ENCODE data around the gene P3H2.
"Not testable (repeated sequence)": the region's sequence is repeated elsewhere in the genome, so short reads cannot be mapped to it uniquely, and the experiment has no call there.

The P3H2 gene

GRCh38 chr3:190144793-190145192 lies 24.1 kb upstream of the P3H2 start:
- H3K36me3 ChIP-seq (ENCODE audit: control insufficient read depth in 2 of 2, insufficient read depth in 1 of 2, low read length in 2 of 2); H3K4me1 ChIP-seq (ENCODE audit: control insufficient read depth, insufficient read depth, low read length); H3K4me3 ChIP-seq (ENCODE audit: low read depth, low read length); H3K27ac ChIP-seq (ENCODE audit: extremely low read depth, low read depth, low read length); CTCF ChIA-PET; H3K9me3 ChIP-seq (ENCODE audit: control insufficient read depth, insufficient read depth, low read depth, low read length); POLR2A ChIA-PET: not testable (repeated sequence)

- Histone ChIP-seq H3K36me3 (ENCODE audit: control insufficient read depth in 2 of 2, insufficient read depth in 1 of 2, low read length in 2 of 2) (no peaks in the 10 kb centered on the region), H3K4me3 (ENCODE audit: low read depth, low read length) (no peak overlapping the region), H3K4me1 (ENCODE audit: control insufficient read depth, insufficient read depth, low read length) (no peaks in the 10 kb centered on the region), H3K27ac (ENCODE audit: extremely low read depth, low read depth, low read length) (no peak overlapping the region), H3K9me3 (ENCODE audit: control insufficient read depth, insufficient read depth, low read depth, low read length) (no peaks in the 10 kb centered on the region)
- CTCF ChIA-PET: interaction anchor here (0.6 to 1.2 kb wide), 2 partner anchors 9 to 22 kb away, joined by 3 read pairs; partner anchors contain the start of gene P3H2
- TF ChIP-seq GLI4 (tag by site-specific recombination; IDR thresholded peaks at IDR 0.05): no peak
- peak; percentile 87 for TF ChIP-seq ZNF146 (tag by site-specific recombination; IDR thresholded peaks at IDR 0.05)
- POLR2A ChIA-PET: no interaction called here
Observed at GRCh38 chr3:190142041-190142440, 21.3 kb upstream of the P3H2 start.

DNA sequence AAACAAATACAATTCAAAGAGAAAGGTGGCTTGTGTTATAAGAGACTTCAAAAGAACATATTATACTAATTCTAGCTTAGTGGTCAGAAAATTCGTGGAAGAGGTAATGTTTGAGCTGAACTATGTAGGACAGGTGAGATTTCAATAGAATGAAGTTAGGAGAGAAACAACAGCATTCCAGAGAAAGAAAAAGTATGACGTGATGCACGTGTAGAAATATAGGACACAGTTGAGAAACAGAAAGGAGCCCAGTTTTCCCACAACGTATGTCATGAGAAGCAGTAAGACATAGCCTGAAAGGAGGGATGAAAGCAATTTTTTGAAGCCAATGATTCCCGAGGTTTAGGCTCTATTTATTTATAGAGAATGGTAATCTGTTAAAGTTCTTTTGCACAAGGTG lies 18.7 kb upstream of the P3H2 start:
- H3K4me1 ChIP-seq (ENCODE audit: control insufficient read depth, insufficient read depth, low read length): no peaks in the 10 kb centered on the region
- TF ChIP-seq ZNF223 (tag by site-specific recombination; IDR thresholded peaks at IDR 0.05) (no peak), ATF2 (tag by site-specific recombination; IDR thresholded peaks at IDR 0.05; ENCODE audit: low read depth) (peak; percentile 65), PRDM1 (tag by site-specific recombination; IDR thresholded peaks at IDR 0.05) (0 out of 2 replicates have a peak, but pooled peaks have one; percentile 7), ZNF37A (tag by site-specific recombination; IDR thresholded peaks at IDR 0.05) (no peak), ZNF660 (tag by site-specific recombination; IDR thresholded peaks at IDR 0.05) (no peak), ZNF654 (tag by site-specific recombination; IDR thresholded peaks at IDR 0.05; ENCODE audit: low read depth) (no peak), ZNF596 (tag by site-specific recombination; IDR thresholded peaks at IDR 0.05) (no peak), ZNF280D (tag by site-specific recombination; IDR thresholded peaks at IDR 0.05) (no peak)
- TF ChIP-seq, protein P1, sequence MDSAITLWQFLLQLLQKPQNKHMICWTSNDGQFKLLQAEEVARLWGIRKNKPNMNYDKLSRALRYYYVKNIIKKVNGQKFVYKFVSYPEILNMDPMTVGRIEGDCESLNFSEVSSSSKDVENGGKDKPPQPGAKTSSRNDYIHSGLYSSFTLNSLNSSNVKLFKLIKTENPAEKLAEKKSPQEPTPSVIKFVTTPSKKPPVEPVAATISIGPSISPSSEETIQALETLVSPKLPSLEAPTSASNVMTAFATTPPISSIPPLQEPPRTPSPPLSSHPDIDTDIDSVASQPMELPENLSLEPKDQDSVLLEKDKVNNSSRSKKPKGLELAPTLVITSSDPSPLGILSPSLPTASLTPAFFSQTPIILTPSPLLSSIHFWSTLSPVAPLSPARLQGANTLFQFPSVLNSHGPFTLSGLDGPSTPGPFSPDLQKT (IDR thresholded peaks at IDR 0.05; ENCODE audit: borderline replicate concordance, low read depth, low read length): no peak
- CTCF ChIA-PET: no interaction called here
- H3K36me3 ChIP-seq (ENCODE audit: control insufficient read depth in 2 of 2, insufficient read depth in 1 of 2, low read length in 2 of 2): no peaks in the 10 kb centered on the region
- POLR2A ChIA-PET: no interaction called here
- no peaks in the 10 kb centered on the region for H3K9me3 ChIP-seq (ENCODE audit: control insufficient read depth, insufficient read depth, low read depth, low read length)
- no peak overlapping the region for H3K4me3 ChIP-seq (ENCODE audit: low read depth, low read length)
- no peak overlapping the region for H3K27ac ChIP-seq (ENCODE audit: extremely low read depth, low read depth, low read length)

DNA sequence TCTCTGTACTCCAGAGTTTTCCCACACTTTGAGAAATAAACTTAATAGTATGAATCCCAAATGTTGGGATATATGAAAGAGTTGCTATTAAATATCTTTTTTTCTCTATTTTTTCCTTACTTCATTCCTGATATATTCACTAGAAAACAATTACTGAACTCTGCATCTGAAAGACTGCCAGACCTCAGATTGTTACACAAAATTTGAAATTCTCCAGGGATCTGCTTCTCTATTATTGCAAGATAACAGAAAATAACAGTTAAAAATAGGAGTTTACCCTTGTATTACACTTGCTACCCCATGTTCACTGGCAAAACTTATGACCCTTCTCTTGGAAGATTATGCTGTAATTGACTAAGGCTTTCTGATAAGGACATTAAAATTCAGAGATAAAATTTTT lies 11.7 kb upstream of the P3H2 start:
- peaks cover 3% of the 10 kb centered on the region; the same call in 1 of the 2 replicates for H3K4me1 ChIP-seq (ENCODE audit: control insufficient read depth, insufficient read depth, low read length)
- no peak for TF ChIP-seq ZNF785 (tag by site-specific recombination; IDR thresholded peaks at IDR 0.05)
- TF ChIP-seq ZNF510 (tag by site-specific recombination; IDR thresholded peaks at IDR 0.05; ENCODE audit: insufficient replicate concordance): no peak
- TF ChIP-seq INSM2 (tag by site-specific recombination; IDR thresholded peaks at IDR 0.05): no peak
- TF ChIP-seq IKZF3 (tag by site-specific recombination; IDR thresholded peaks at IDR 0.05): no peak
- no peak for TF ChIP-seq HOXC10 (CRISPR knock-in tag; IDR thresholded peaks at IDR 0.05)
- no peak overlapping the region for H3K27ac ChIP-seq (ENCODE audit: extremely low read depth, low read depth, low read length)
- H3K9me3 ChIP-seq (ENCODE audit: control insufficient read depth, insufficient read depth, low read depth, low read length): no peaks in the 10 kb centered on the region
- no peak overlapping the region for H3K4me3 ChIP-seq (ENCODE audit: low read depth, low read length)
- ChIA-PET CTCF (interaction anchor here (0.6 kb wide), 1 partner anchor 158 kb away, joined by 6 read pairs; no protein-coding TSS in a partner anchor), POLR2A (no interaction called here)
- no peaks in the 10 kb centered on the region for H3K36me3 ChIP-seq (ENCODE audit: control insufficient read depth in 2 of 2, insufficient read depth in 1 of 2, low read length in 2 of 2)
